ENCODE results near the gene CSNK1D.

Gene CSNK1D

DNA sequence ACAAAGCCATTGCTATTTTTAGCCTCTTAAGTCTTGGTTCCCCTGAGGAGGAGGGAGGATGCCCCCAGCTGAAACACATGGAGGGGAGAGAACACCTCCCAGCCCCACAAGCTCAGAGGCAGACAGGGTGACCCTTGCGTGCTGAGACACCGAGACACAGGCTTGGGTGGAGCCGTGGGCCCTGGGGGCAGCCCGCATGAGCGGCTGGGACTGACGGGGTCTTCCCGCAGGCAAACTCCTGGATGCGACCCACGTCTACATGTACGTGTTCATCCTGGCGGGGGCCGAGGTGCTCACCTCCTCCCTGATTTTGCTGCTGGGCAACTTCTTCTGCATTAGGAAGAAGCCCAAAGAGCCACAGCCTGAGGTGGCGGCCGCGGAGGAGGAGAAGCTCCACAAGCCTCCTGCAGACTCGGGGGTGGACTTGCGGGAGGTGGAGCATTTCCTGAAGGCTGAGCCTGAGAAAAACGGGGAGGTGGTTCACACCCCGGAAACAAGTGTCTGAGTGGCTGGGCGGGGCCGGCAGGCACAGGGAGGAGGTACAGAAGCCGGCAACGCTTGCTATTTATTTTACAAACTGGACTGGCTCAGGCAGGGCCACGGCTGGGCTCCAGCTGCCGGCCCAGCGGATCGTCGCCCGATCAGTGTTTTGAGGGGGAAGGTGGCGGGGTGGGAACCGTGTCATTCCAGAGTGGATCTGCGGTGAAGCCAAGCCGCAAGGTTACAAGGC, 34.9 kb downstream of the CSNK1D start:
- DNase-seq, result peak in 1 of 2 experiments; percentile 14

GRCh38 chr17:82237746-82238471, 35.6 kb downstream of the CSNK1D start:
- DNase-seq, result no peak

DNA sequence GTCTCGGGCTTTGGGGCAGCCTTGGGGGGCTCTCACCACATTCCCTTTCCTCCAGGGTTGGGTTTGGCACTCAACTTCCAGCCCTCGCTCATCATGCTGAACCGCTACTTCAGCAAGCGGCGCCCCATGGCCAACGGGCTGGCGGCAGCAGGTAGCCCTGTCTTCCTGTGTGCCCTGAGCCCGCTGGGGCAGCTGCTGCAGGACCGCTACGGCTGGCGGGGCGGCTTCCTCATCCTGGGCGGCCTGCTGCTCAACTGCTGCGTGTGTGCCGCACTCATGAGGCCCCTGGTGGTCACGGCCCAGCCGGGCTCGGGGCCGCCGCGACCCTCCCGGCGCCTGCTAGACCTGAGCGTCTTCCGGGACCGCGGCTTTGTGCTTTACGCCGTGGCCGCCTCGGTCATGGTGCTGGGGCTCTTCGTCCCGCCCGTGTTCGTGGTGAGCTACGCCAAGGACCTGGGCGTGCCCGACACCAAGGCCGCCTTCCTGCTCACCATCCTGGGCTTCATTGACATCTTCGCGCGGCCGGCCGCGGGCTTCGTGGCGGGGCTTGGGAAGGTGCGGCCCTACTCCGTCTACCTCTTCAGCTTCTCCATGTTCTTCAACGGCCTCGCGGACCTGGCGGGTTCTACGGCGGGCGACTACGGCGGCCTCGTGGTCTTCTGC, 36.3 kb downstream of the CSNK1D start:
- DNase-seq, result no peak

GRCh38 chr17:82236142-82236971, 37.1 kb downstream of the CSNK1D start:
- peak in 1 of 2 experiments; percentile 31 for DNase-seq

- DNase-seq, result no peak
These were observed 37.7 kb downstream of the CSNK1D start for GRCh38 chr17:82235775-82236141.

DNA sequence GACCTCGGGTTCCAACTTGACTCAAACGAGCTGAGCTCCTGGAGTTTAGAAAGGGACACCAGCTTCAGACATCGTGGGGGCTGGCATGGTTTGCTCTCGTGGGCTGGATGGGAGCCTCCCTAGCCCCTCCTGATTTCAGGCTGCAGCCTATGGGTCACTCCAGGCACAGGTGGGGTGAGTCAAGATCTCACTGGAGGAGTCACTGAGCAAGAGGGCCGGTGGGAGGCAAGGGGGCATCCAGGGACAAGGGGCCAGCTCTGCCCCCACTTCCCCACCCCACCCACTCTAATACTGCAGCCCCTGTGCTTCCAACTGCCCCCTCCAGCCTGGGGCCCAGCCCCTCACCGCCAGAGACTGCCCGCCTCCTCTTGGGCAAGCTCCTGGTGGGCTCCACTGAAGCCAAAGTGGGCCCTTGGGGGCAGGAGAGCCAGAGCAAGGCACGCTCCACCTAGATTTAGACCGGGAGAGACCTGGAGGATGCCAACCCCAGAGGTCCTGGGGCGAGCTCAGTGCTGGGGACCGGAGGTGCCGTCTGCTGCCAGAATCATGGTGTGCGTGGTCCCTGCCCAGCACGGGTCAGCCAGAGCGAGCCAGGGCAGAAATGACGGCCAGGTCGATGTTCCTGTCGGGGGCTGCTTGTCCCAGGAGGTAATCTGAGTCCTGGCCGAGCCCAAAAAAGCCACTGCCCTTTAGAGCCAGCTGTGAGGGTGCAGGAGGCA, 38.3 kb downstream of the CSNK1D start:
- DNase-seq, result no peak

- no peak for DNase-seq
These were observed 39.1 kb downstream of the CSNK1D start for GRCh38 chr17:82234211-82235055.

- DNase-seq, result no peak
These were observed 40.4 kb downstream of the CSNK1D start for GRCh38 chr17:82232876-82233785.

- DNase-seq, result no peak
These were observed 41.1 kb downstream of the CSNK1D start for GRCh38 chr17:82232322-82232820.

GRCh38 chr17:82231562-82232321, 41.8 kb downstream of the CSNK1D start:
- peak in 1 of 2 experiments; percentile 33 for DNase-seq

DNA sequence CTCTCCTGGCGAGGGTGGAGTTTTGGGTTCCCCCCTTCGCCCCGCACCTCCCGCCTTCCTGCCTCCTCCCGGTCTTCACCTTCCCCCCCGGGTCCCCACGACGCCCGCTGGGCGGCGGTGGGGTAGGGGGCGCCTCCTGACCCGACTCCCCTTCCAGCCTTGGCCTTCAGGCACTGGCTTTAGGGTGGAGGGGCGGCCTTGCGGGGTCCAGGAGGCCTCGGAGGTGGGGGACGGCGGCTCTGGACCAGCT, 42.3 kb downstream of the CSNK1D start:
- DNase-seq, result no peak

- DNase-seq, result peak; percentile 70 to 84
These were observed 42.7 kb downstream of the CSNK1D start for GRCh38 chr17:82230609-82231311.

- no peak for DNase-seq
These were observed 43.5 kb downstream of the CSNK1D start for GRCh38 chr17:82229698-82230608.

- peak in 1 of 2 experiments; percentile 57 for DNase-seq
These were observed 44.4 kb downstream of the CSNK1D start, which contains the start of gene SLC16A3 for GRCh38 chr17:82228842-82229697. Gene SLC16A3 (plus strand): TSS chr17:82229042. CDS start chr17:82236009, 6,967 bp downstream.

GRCh38 chr17:82228278-82228841, 45.1 kb downstream of the CSNK1D start:
- no peak for DNase-seq

DNA sequence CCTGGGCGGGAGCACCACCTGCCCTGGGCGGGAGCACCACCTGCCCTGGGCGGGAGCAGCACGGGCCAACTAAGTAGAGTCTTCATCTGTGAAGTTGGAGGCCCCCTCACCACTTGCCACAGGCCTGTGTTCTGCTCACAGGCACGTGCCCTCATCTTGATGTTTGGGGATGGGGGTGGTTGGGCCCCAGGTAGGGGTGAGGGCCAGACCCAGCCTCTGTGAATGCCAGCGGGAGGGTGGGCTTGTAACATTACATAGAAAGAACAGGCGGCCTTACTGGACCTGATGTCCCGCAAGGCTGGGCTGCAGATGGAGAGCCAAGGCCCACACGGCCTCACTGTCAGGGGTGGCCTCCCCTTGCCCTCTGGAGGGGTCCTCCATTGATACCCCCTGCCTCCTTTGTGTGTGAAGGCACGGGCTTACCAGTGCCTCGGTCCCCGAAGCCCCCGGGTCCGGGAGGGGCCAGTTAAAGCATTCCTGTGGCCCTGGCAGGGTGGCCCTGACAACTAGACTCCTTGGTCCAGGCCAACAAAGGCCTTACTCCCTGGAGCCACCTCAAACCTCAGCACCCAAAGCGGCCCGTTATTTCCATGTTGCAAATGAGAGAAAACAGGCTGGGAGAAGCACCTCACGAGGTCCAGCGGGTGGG, 45.7 kb downstream of the CSNK1D start:
- DNase-seq, result no peak

Data from SW 1271 (cell line).